HG03439 (cell line): ENCODE data around the gene UMPS.
"Not testable (repeated sequence)": the region's sequence is repeated elsewhere in the genome, so short reads cannot be mapped to it uniquely, and the experiment has no call there.

Experiments
- ATAC-seq: cut with Tn5 transposase; IDR thresholded peaks from one replicate; pipeline ENCODE4 v1.9.1; 2021; ENCODE audit warnings: mild to moderate bottlenecking, moderate library complexity; ENCODE audit not compliant: unreplicated experiment

The UMPS gene

DNA sequence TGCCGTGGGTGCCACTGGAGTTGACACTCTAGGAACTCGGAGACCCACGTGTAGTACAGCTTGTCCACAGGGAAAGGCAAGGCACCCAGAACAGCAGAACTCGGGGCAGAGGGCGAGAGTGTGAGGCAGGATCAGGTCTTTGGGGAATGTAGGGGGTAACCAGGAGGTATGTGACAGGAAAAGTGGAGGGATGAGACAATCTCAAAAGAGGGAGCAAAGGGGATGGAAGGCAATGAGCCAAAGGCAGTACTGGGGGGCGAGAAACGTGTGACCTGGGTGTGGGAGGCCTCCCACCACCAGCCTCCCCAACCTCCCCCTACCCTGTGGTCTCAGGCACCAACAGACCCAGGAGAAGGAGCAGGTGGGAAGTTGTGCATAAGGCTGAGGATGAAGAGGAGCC, 48.9 kb downstream of the UMPS start:
- no peak for ATAC-seq

DNA sequence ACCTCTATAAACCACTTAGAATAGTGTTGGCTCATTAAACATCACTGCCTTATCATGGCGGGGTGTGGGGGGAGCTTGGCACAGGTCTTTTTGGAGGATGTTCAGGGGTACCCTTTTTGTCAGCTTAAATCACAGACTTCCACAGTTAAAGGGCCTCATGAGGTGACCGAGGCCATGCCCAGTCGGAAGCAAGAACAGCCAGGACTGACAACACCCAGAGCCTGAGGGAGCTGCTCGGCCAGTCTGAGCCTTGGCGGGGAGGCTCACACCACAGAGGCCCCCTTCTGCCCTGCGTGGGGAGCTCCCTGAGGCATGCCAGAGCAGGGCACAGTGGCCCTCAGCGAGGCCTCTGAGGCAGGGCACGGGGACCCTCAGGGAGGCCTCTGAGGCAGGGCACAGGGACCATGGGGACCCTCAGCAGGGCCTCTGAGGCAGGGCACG, 49.5 kb downstream of the UMPS start:
- no peak for ATAC-seq

GRCh38 chr3:124780356-124780755, 50.1 kb downstream of the UMPS start:
- ATAC-seq, result no peak

GRCh38 chr3:124780761-124781475, 50.7 kb downstream of the UMPS start:
- ATAC-seq, result no peak

- no peak for ATAC-seq
These were observed 51.5 kb downstream of the UMPS start for GRCh38 chr3:124781476-124782376.

GRCh38 chr3:124782377-124782712, 52.1 kb downstream of the UMPS start:
- ATAC-seq, result not testable (repeated sequence)

- no peak for ATAC-seq
These were observed 53.4 kb downstream of the UMPS start for GRCh38 chr3:124783696-124784095.

DNA sequence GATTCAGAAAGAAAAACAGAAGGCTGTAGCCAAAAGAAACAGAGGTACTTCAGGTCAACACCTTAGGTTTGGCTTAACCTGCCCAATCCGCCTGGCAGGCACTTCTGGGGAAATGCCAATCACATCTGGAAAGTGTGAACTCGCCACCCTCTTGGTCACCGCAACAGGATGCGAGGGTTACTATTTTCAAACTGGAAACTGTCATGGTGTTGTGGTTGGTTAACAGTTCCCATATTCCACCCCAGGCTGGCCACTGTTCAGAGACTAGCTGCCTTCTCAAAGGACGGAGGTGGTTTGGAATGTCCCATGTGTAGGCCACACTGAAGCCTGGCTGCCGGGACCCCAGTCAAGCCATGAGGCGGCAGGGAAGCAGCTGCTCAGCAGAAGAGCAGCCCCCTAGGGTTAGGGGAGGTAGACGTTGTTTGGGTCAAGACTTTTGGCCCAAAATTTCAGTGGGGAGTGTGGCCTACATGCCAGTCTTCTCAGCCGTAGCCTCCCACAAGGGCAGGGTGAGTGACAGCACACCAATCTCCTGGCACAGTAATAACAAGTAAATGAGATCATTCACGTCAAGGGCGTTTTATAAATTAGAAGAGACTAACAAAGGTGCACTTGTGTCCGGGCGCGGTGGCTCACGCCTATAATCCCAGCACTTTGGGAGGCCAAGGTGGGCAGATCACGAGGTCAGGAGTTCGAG, 54.6 kb downstream of the UMPS start:
- no peak for ATAC-seq

GRCh38 chr3:124785973-124786372, 55.7 kb downstream of the UMPS start:
- no peak for ATAC-seq

DNA sequence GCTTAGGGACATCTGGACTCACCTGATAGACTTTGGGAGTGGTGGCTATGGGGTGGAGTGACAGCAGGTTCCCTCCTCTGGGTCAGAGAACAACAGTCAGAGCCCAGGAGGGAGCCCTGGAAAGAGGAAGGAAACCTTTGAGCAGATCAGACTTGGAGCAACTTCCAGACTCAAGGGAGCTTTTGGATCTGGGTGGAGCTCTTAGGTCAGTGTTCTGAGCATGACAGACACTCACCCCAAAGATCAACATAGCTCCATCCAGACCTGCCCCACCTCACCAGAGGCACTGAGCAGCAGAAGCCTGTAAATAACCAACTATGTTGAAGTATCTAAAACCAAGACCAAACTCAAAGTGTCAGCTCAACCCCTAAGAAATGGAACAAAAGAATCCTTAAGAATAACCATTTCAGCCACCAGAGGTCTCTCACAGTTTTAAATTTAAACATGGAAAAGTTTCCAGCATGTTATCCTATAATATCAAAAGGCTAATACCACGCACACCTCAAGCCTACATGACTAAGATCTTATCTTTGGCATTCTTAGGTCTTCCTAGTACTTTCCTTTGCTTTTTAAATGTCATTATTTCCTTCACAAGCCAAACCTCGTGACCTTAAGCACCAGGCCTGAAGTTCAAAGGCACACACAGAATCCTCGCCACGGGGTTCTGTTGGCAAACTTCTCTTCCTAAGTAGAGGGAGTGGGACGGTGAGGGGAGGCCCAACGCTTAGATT, 56.4 kb downstream of the UMPS start:
- ATAC-seq, result no peak

- no peak for ATAC-seq
These were observed 57.4 kb downstream of the UMPS start for GRCh38 chr3:124787476-124788195.

DNA sequence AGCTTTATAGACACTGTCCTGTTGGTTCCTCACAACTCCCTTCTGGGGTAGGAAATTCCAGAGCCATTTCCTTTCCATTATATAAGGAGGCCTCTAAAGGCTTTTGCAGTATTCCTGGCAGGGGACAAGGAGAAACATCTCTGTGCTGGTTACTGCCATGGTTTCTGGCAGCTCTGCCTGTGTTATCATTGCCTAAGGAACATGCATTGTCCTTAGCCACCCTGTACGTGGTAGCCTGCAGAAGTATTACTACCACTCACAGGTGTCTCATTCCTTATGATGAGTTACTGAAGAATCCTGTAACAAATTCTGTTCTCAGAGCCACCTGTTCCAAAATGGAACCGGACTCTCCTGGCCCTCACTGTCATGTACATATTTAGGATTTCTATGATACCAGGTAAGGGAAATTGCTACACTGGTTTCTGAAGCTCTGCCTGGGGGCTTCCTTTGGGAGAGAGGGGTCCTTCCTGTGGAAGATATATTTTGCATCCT, 58.0 kb downstream of the UMPS start:
- ATAC-seq, result no peak

DNA sequence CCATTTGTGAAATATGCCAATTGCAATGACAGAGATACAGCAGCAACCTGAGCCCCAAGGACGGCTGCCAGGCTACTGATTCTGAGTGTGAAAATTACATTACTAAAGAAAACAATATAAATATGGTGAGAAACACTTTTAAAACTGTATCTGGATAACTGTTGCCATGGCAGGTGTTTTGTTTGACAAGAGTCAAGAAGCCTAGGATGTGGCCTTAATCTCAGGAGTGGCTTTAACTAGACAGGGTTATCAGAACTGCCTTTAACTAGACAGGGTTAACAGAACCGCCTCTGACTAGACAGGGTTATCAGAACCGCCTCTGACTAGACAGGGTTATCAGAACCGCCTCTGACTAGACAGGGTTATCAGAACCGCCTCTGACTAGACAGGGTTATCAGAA, 58.9 kb downstream of the UMPS start:
- ATAC-seq, result not testable (repeated sequence)

- ATAC-seq, result no peak
These were observed 60.9 kb downstream of the UMPS start for GRCh38 chr3:124791142-124791541.

DNA sequence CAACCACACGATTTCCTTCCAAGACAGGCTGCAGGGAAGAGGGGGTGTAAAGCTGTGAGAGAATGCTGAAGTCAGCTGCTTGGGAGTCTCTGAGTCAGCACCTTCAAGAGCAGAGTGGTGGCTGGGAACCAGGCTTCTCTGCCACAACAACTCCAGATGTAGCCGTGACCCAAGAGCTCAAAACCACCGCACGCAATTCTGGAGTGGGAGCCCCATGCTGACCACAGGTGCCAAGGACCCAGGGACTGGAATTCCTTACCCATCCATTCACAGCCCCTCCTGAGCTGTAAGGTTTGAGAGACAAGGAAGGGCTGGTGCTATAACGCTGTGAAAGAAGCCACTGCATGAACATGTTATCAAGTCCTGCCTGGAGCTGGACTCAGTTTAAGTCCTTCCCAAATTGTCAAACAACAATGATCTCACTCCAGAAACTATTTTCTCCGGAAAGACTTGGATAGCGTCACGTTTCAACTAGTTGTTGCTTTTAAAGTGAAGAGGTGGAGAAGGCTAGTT, 61.4 kb downstream of the UMPS start:
- no peak for ATAC-seq

DNA sequence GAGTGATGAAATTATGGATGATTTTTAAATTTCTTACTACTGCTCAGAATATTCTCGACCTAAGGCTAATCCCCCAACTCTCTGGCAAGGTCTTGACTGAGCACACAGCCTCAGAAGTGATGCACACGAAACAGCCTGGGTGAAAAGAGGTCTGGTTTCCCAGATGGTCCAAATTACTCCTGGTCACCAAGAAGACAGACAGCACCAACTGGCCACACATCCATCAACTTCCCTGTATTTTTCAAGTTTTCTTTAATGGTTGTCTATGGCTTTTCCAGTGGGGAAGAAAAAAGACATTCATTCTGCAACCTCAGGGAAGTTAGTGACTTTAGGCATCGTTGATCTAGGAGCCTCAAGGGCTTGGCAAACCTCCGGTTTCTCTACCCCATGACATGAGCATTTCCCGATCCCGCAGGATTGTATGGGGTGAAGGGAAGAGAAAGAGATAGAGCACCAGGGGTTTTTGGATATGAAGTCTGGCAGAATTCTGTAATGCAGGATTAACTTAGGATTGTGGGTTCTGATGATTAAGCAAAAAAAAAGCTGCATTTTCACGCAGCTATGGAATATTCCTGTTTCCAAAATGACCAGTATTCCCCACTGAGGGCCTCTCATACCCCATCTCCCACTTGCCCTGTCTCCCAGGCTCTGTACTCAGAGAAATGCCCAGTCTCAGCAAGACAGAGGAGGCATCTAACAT, 62.2 kb downstream of the UMPS start:
- ATAC-seq, result no peak

DNA sequence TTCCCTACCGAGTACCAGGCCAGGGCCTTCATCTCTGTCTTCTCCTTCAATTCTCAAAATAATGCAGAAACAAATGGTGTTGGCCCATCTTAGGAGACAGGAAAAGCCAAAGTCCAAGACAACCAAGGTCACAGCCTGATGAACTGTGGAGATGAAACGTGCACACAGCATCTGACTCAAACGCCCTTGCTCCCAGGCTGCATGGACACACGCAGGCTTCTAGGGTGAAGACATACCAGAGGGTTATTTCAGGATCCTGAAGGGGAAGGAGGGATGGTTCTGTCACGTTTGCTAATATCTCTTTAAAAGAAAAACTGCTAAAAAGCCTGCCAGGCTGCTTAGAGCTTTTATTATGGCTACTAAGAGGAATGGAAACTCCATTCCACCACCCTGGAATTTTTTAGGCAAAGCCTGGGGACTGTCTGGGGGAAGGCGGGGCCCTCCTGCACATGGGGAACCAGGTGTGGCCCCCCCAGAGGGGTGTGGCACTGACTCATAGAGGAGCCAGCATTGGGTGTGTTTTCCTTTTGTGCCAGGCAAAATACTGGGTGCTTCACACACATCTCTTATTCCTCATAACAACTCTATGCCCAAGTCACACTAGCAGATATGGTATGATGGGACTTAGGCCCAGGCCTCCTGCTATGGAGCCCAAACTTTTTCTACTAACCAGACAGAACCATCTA, 62.9 kb downstream of the UMPS start:
- ATAC-seq, result no peak

GRCh38 chr3:124796477-124796876, 66.2 kb downstream of the UMPS start:
- no peak for ATAC-seq
